Aorta (tissue), 5 donors: Measurements from ENCODE around the gene USP17L15. TPM values are rescaled to one million over a fixed set of nuclear protein-coding genes. Genes with fewer than 3 reads are reported as not detected.
"Not testable (repeated sequence)": the region's sequence is repeated elsewhere in the genome, so short reads cannot be mapped to it uniquely, and the experiment has no call there.

Experiments
- ATAC-seq: fragments of 200-7000 bp; cut with Tn5 transposase; one replicate; pipeline ENCODE4 v1.9.1; 2022; ENCODE audit warnings: moderate library complexity; ENCODE audit not compliant: low FRiP score
- DNase-seq, 2 donors: peaks; one replicate each; pipeline ENCODE4 v3.0.0-alpha.2; 2020
- H3K27ac ChIP-seq, 2 donors: one replicate each; pipeline ENCODE4 v1.5.1; 2013; ENCODE audit warnings: low read length in 2 of 2, mild to moderate bottlenecking in 2 of 2, moderate library complexity in 2 of 2, control low read depth in 1 of 2, inconsistent platforms in 1 of 2, low read depth in 1 of 2
- H3K27me3 ChIP-seq, 2 donors: one replicate each; pipeline ENCODE4 v1.6.1; 2013; ENCODE audit warnings: control low read depth in 1 of 2, low read length in 1 of 2, mild to moderate bottlenecking in 1 of 2, moderate library complexity in 1 of 2; ENCODE audit not compliant: insufficient read depth in 2 of 2, control insufficient read depth in 1 of 2
- H3K36me3 ChIP-seq, 2 donors: one replicate each; pipeline ENCODE4 v1.6.1; 2013; ENCODE audit warnings: control low read depth in 1 of 2, low read length in 1 of 2, mild to moderate bottlenecking in 1 of 2; ENCODE audit not compliant: insufficient read depth in 2 of 2, control insufficient read depth in 1 of 2
- H3K4me1 ChIP-seq, 2 donors: one replicate each; pipeline ENCODE4 v1.6.1; 2013; ENCODE audit warnings: low read length in 2 of 2, control low read depth in 1 of 2, mild to moderate bottlenecking in 1 of 2, moderate library complexity in 1 of 2; ENCODE audit not compliant: insufficient read depth in 2 of 2, control insufficient read depth in 1 of 2
- H3K4me3 ChIP-seq, 2 donors: one replicate each; pipeline ENCODE4 v1.5.1; 2013; ENCODE audit warnings: low read length in 2 of 2, control low read depth in 1 of 2, mild to moderate bottlenecking in 1 of 2
- H3K9me3 ChIP-seq: one replicate; pipeline ENCODE4 v1.6.1; 2013; ENCODE audit warnings: mild to moderate bottlenecking, low read length; ENCODE audit not compliant: control insufficient read depth
- WGBS, 2 donors: extraction: QIAGEN DNeasy Blood & Tissue Kit; methylation state at CpG; one replicate each; pipeline ENCODE4 v1.1.7; 2013; 5-methylcytosine and 5-hydroxymethylcytosine counted together
- intact Hi-C, 2 donors: fragments of 100-400 bp; cut with DNase I; formaldehyde crosslinking; loops; one replicate each; pipeline versions ENCODE4 v1.14.2 to v1.15.0; 2022
- long read RNA-seq, 2 donors: library from polyadenylated mRNA; unstranded; transcript quantifications; one replicate each; pipeline ENCODE4 v2.0.0, GENCODE V29; 2020 to 2021
- polyA plus RNA-seq, 2 donors: library from polyadenylated mRNA; stranded (reverse); fragments of 200-250 nt; gene quantifications; one replicate each; pipeline ENCODE4 v1.2.3, GENCODE V29; 2013
- total RNA-seq, 2 donors: library from RNA; stranded (reverse); fragmentation: NEBNext Ultra II Directional; extraction: Animal tissue kit (Norgen Biotek cat#: 25700); gene quantifications; one replicate each; pipeline ENCODE4 v1.2.1, GENCODE V29; 2021
- donor health status: healthy with polysubstance abuse.
- donor health status: Bipolar disorder and iron deficiency.
- donor health status: DM: no; HTN: no; CAD: no.
- donor health status: DM: no; HTN: no; CAD: no.
- donor health status: DM: yes; HTN: yes; CAD: no.

USP17L15 gene, protein sequence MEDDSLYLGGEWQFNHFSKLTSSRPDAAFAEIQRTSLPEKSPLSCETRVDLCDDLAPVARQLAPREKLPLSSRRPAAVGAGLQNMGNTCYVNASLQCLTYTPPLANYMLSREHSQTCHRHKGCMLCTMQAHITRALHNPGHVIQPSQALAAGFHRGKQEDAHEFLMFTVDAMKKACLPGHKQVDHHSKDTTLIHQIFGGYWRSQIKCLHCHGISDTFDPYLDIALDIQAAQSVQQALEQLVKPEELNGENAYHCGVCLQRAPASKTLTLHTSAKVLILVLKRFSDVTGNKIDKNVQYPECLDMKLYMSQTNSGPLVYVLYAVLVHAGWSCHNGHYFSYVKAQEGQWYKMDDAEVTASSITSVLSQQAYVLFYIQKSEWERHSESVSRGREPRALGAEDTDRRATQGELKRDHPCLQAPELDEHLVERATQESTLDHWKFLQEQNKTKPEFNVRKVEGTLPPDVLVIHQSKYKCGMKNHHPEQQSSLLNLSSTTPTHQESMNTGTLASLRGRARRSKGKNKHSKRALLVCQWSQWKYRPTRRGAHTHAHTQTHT
- not detected for total RNA-seq
- not detected for polyA plus RNA-seq
- long read RNA-seq, donor 1 = 0 reads
- long read RNA-seq, donor 2 = 0 reads

DNA sequence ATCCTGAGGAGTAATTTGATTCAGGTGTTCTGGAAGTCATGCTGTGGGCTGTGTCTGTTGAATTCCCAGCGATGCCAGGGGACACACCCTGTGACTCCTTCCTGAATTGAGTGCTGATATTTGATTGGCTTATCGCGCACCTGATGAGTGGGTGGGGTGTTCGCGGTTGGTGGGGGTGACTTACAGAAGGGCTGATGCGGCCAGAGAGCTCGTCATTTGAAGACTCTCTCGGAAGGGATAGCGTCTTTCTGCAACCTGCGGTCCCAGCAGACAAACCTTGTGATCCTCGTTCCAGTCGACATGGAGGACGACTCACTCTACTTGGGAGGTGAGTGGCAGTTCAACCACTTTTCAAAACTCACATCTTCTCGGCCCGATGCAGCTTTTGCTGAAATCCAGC, at the start of gene USP17L15:
Gene USP17L15, plus strand, starts transcription at position 301 of the 400 bp plus-strand sequence. Its CDS starts 0 bp downstream, at position 301.
- intact Hi-C loops, H3K4me1 ChIP-seq, H3K9me3 ChIP-seq, H3K4me3 ChIP-seq, ATAC-seq, DNase-seq, H3K27me3 ChIP-seq, H3K27ac ChIP-seq, H3K36me3 ChIP-seq: not testable (repeated sequence)
- no CpG with 5 or more reads among the region's 15 CpGs for WGBS, 2 donors

DNA sequence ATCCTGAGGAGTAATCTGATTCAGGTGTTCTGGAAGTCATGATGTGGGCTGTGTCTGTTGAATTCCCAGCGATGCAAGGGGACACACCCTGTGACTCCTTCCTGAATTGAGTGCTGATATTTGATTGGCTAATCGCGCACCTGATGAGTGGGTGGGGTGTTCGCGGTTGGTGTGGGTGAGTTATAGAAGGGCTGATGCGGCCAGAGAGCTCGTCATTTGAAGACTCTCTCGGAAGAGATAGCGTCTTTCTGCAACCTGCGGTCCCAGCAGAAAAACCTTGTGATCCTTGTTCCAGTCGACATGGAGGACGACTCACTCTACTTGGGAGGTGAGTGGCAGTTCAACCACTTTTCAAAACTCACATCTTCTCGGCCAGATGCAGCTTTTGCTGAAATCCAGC, 23.8 kb upstream of the USP17L15 start, which contains the start of gene USP17L10:
Gene USP17L10, plus strand, starts transcription at position 301 of the 400 bp plus-strand sequence. Its CDS starts 0 bp downstream, at position 301.
- ATAC-seq, intact Hi-C loops: not testable (repeated sequence)
- 94% methylated on average over 12 of the region's 13 CpGs; no CpG with 5 or more reads in 1 of the 2 donors for WGBS, 2 donors

DNA sequence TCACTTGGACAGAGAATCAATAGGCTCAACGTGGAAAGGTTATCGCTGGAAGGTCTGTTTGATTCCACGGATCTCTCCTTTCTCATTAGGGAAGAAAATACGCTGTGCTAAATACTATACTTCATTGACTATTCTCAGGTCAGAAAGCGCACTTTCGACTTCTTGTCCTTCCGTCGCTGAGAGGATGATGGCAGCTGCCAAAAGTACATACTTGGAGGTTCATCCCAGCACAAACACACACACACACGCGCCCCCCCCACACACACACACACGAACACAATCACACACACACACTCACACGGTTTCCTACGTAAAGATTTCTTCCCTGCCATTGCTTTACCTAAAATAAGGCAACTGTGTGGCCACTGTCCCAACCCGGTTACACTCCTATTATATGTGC, 19.5 kb upstream of the USP17L15 start:
- WGBS, 2 donors = 70 to 83% methylated on average over 8 to 11 of the region's 14 CpGs
- ATAC-seq, intact Hi-C loops, H3K4me1 ChIP-seq, H3K9me3 ChIP-seq, H3K27ac ChIP-seq, H3K36me3 ChIP-seq, H3K4me3 ChIP-seq, H3K27me3 ChIP-seq: not testable (repeated sequence)
- peak; percentile 17 to 52 for DNase-seq

More for the DNA sequence above, 23.8 kb upstream of the USP17L15 start, which contains the start of gene USP17L10:
- not testable (repeated sequence) for H3K36me3 ChIP-seq, H3K4me1 ChIP-seq, H3K9me3 ChIP-seq, DNase-seq, H3K4me3 ChIP-seq, H3K27ac ChIP-seq, H3K27me3 ChIP-seq

DNA sequence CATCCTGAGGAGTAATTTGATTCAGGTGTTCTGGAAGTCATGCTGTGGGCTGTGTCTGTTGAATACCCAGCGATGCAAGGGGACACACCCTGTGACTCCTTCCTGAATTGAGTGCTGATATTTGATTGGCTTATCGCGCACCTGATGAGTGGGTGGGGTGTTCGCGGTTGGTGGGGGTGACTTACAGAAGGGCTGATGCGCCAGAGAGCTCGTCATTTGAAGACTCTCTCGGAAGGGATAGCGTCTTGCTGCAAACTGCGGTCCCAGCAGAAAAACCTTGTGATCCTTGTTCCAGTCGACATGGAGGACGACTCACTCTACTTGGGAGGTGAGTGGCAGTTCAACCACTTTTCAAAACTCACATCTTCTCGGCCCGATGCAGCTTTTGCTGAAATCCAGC, 19.1 kb upstream of the USP17L15 start, which contains the start of gene USP17L11:
Gene USP17L11, plus strand, starts transcription at position 301 of the 400 bp plus-strand sequence. Its CDS starts 0 bp downstream, at position 301.
- WGBS, 2 donors = 92% methylated on average over 10 of the region's 14 CpGs; no CpG with 5 or more reads in 1 of the 2 donors

DNA sequence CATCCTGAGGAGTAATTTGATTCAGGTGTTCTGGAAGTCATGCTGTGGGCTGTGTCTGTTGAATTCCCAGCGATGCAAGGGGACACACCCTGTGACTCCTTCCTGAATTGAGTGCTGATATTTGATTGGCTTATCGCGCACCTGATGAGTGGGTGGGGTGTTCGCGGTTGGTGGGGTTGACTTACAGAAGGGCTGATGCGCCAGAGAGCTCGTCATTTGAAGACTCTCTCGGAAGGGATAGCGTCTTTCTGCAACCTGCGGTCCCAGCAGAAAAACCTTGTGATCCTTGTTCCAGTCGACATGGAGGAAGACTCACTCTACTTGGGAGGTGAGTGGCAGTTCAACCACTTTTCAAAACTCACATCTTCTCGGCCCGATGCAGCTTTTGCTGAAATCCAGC, 14.3 kb upstream of the USP17L15 start, which contains the start of gene USP17L12:
Gene USP17L12, plus strand, starts transcription at position 301 of the 400 bp plus-strand sequence. Its CDS starts 0 bp downstream, at position 301.
- H3K27me3 ChIP-seq, intact Hi-C loops, ATAC-seq, H3K4me1 ChIP-seq, H3K9me3 ChIP-seq, H3K36me3 ChIP-seq, H3K27ac ChIP-seq, DNase-seq, H3K4me3 ChIP-seq: not testable (repeated sequence)
- WGBS, 2 donors = no CpG with 5 or more reads among the region's 13 CpGs

More for the DNA sequence above, 19.1 kb upstream of the USP17L15 start, which contains the start of gene USP17L11:
- H3K9me3 ChIP-seq, intact Hi-C loops, H3K27ac ChIP-seq, DNase-seq, H3K4me3 ChIP-seq, H3K36me3 ChIP-seq, H3K4me1 ChIP-seq, H3K27me3 ChIP-seq, ATAC-seq: not testable (repeated sequence)

DNA sequence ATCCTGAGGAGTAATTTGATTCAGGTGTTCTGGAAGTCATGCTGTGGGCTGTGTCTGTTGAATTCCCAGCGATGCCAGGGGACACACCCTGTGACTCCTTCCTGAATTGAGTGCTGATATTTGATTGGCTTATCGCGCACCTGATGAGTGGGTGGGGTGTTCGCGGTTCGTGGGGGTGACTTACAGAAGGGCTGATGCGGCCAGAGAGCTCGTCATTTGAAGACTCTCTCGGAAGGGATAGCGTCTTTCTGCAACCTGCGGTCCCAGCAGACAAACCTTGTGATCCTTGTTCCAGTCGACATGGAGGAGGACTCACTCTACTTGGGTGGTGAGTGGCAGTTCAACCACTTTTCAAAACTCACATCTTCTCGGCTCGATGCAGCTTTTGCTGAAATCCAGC, 9.6 kb upstream of the USP17L15 start, which contains the start of gene USP17L13:
Gene USP17L13, plus strand, starts transcription at position 301 of the 400 bp plus-strand sequence. Its CDS starts 0 bp downstream, at position 301.
- intact Hi-C loops, ATAC-seq: not testable (repeated sequence)
- WGBS, 2 donors = no CpG with 5 or more reads among the region's 14 CpGs

DNA sequence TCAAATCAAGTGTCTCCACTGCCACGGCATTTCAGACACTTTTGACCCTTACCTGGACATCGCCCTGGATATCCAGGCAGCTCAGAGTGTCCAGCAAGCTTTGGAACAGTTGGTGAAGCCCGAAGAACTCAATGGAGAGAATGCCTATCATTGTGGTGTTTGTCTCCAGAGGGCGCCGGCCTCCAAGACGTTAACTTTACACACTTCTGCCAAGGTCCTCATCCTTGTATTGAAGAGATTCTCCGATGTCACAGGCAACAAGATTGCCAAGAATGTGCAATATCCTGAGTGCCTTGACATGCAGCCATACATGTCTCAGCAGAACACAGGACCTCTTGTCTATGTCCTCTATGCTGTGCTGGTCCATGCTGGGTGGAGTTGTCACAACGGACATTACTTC, 3.9 kb upstream of the USP17L15 start:
- H3K4me3 ChIP-seq, H3K27me3 ChIP-seq, intact Hi-C loops, ATAC-seq, H3K27ac ChIP-seq, H3K4me1 ChIP-seq, H3K9me3 ChIP-seq, H3K36me3 ChIP-seq: not testable (repeated sequence)
- 87 to 90% methylated on average over 4 to 6 of the region's 8 CpGs for WGBS, 2 donors
- peak in 1 of 2 donors; percentile 45 for DNase-seq

More for the DNA sequence above, 9.6 kb upstream of the USP17L15 start, which contains the start of gene USP17L13:
- DNase-seq, H3K4me3 ChIP-seq, H3K36me3 ChIP-seq, H3K27me3 ChIP-seq, H3K4me1 ChIP-seq, H3K27ac ChIP-seq, H3K9me3 ChIP-seq: not testable (repeated sequence)

DNA sequence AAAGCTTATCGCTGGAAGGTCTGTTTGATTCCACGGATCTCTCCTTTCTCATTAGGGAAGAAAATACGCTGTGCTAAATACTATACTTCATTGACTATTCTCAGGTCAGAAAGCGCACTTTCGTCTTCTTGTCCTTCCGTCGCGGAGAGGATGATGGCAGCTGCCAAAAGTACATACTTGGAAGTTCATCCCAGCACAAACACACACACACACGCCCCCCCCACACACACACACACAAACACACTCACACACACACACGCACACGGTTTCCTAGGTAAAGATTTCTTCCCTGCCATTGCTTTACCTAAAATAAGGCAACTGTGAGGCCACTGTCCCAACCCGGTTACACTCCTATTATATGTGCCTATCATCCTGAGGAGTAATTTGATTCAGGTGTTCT, 4.3 kb downstream of the USP17L15 start:
- H3K4me3 ChIP-seq, H3K4me1 ChIP-seq, H3K9me3 ChIP-seq, H3K27ac ChIP-seq, ATAC-seq, intact Hi-C loops, H3K27me3 ChIP-seq, H3K36me3 ChIP-seq: not testable (repeated sequence)
- peak in 1 of 2 donors; percentile 57 for DNase-seq
- 75 to 86% methylated on average over 9 to 11 of the region's 12 CpGs for WGBS, 2 donors
